ENCODE data around the gene SAMHD1. TPM values are rescaled to one million over a fixed set of nuclear protein-coding genes. Genes with fewer than 3 reads are reported as not detected.

Gene SAMHD1
- total RNA-seq, 2 experiments from 2014 or later, result 10.6 to 20.8 TPM

GRCh38 chr20:36957875-36958667, 6.6 kb upstream of the SAMHD1 start:
- no peak for DNase-seq (ENCODE audit: low spot score)
- intact Hi-C loops (cut with micrococcal nuclease; ENCODE audit: unreplicated experiment), result no loop called here
- no peak overlapping the region for H3K27ac ChIP-seq (ENCODE audit: low read depth, low read length, poor library complexity, severe bottlenecking)
- H3K4me3 ChIP-seq (ENCODE audit: low read depth, low read length, poor library complexity, severe bottlenecking), result no peak overlapping the region
- CTCF ChIA-PET (ENCODE audit: unreplicated experiment), result no interaction called here
- H3K9me2 ChIP-seq (ENCODE audit: insufficient read depth, low read length), result no peaks in the 10 kb centered on the region
- 0 out of 2 replicates have a peak, but pooled peaks cover 7% of the 10 kb centered on the region for H3K9me3 ChIP-seq (ENCODE audit: low read length)
- TF ChIP-seq EZH2phosphoT487 (IDR thresholded peaks at IDR 0.05; ENCODE audit: borderline replicate concordance, low read depth, low read length), result no peak
- TF ChIP-seq CTCF (conservative IDR thresholded peaks at IDR 0.05; ENCODE audit: low read length), result no peak
- no peaks in the 10 kb centered on the region for H3K36me3 ChIP-seq (ENCODE audit: insufficient read depth, low read length)
- POLR2A ChIA-PET, result interaction anchor here (0.5 to 1.0 kb wide), 3 partner anchors 9 to 214 kb away, joined by 3 to 12 read pairs (median 3); no protein-coding TSS in a partner anchor
- H4K20me1 ChIP-seq (ENCODE audit: insufficient read depth, low read length), result no peaks in the 10 kb centered on the region
- BruUV-seq (replicated peaks), result no TSS peak
- H3K79me2 ChIP-seq (ENCODE audit: insufficient read depth, low read depth, low read length), result no peaks in the 10 kb centered on the region
- H3K4me1 ChIP-seq (ENCODE audit: insufficient read depth, low read length, poor library complexity, severe bottlenecking), result no peaks in the 10 kb centered on the region
- no peak overlapping the region for H2AFZ ChIP-seq (ENCODE audit: low read length)
- H3K4me2 ChIP-seq (ENCODE audit: low read length), result no peak overlapping the region

- no TSS peak for BruUV-seq (replicated peaks)
- intact Hi-C loops (cut with micrococcal nuclease; ENCODE audit: unreplicated experiment), result no loop called here
Measured at GRCh38 chr20:36956674-36957073, 5.2 kb upstream of the SAMHD1 start.

More at GRCh38 chr20:36956674-36957073, 5.2 kb upstream of the SAMHD1 start:
- H3K79me2 ChIP-seq (ENCODE audit: insufficient read depth, low read depth, low read length), result no peaks in the 10 kb centered on the region
- H3K9me2 ChIP-seq (ENCODE audit: insufficient read depth, low read length), result no peaks in the 10 kb centered on the region
- no peak overlapping the region for H3K27ac ChIP-seq (ENCODE audit: low read depth, low read length, poor library complexity, severe bottlenecking)
- no peaks in the 10 kb centered on the region for H4K20me1 ChIP-seq (ENCODE audit: insufficient read depth, low read length)
- ChIA-PET POLR2A (no interaction called here), CTCF (ENCODE audit: unreplicated experiment) (no interaction called here)
- H3K9me3 ChIP-seq (ENCODE audit: low read length), result no peaks in the 10 kb centered on the region
- no peak overlapping the region for H2AFZ ChIP-seq (ENCODE audit: low read length)
- H3K36me3 ChIP-seq (ENCODE audit: insufficient read depth, low read length), result no peaks in the 10 kb centered on the region
- DNase-seq (ENCODE audit: low spot score), result no peak
- H3K4me2 ChIP-seq (ENCODE audit: low read length), result no peak overlapping the region
- H3K4me3 ChIP-seq (ENCODE audit: low read depth, low read length, poor library complexity, severe bottlenecking), result no peak overlapping the region
- H3K4me1 ChIP-seq (ENCODE audit: insufficient read depth, low read length, poor library complexity, severe bottlenecking), result peaks cover 7% of the 10 kb centered on the region
- TF ChIP-seq EZH2phosphoT487 (IDR thresholded peaks at IDR 0.05; ENCODE audit: borderline replicate concordance, low read depth, low read length) (no peak), CTCF (conservative IDR thresholded peaks at IDR 0.05; ENCODE audit: low read length) (no peak)
